K562 (cell line): ENCODE results near the gene KCTD11. TPM values are rescaled to one million over a fixed set of nuclear protein-coding genes. Genes with fewer than 3 reads are reported as not detected.
A peak's percentile ranks its signal among the peaks of the same experiment; 100 is the strongest.

ENCODE experiments used
- NFRKB ChIP-seq: fragments of 450-650 bp; IDR thresholded peaks from 2 replicates; pipeline ENCODE4 v1.6.1; 2016; ENCODE audit warnings: low read depth
- polyA plus RNA-seq, 8 experiments: library from polyadenylated mRNA; depleted of rRNA in 4 of 8; stranded (reverse) in 5 of 8; unstranded in 3 of 8; fragments of >200 nt; fragmentation: Nextera tagmentation in 2 of 8; fragmentation: Illumina TruSeq in 1 of 8; extraction: Ambion mirVana in 2 of 8; extraction: Trizol in 1 of 8; gene quantifications; 2 replicates each; pipeline versions ENCODE4 v1.2.1 to v1.2.3, GENCODE V29; 2011 to 2014; ENCODE audit warnings: inconsistent platforms in 1 of 8, missing spikeins in 1 of 8
- total RNA-seq, 7 experiments: library from RNA; depleted of rRNA in 6 of 7; stranded (reverse); fragments of >200 nt in 6 of 7; fragmentation: Illumina TruSeq in 2 of 7; extraction: Trizol in 2 of 7; gene quantifications; 2 replicates each; pipeline versions ENCODE4 v1.2.1 to v1.2.3, GENCODE V29; 2011 to 2021; ENCODE audit warnings: low replicate concordance in 1 of 7
- TF ChIP-seq, protein P1 (sequence below): fragments of 450-650 bp; IDR thresholded peaks from 2 replicates; pipeline ENCODE4 v1.6.1; 2016; ENCODE audit warnings: mild to moderate bottlenecking, moderate library complexity
- TF ChIP-seq, protein P2 (sequence below), 2 experiments: fragments of 450-650 bp; formaldehyde crosslinking in 1 of 2; IDR thresholded peaks; 2 replicates each; pipeline versions ENCODE4 v1.4.0 to v1.6.1; 2014 to 2020; ENCODE audit warnings: mild to moderate bottlenecking in 2 of 2, borderline replicate concordance in 1 of 2, low read depth in 1 of 2

Gene KCTD11
- total and polyA plus RNA-seq, 9 of the 15 experiments (the other 6 are each of a cell fraction or from before 2014, with no cell fraction given): 0.01 to 3.2 (median 2.5) TPM; not detected in 1

DNA sequence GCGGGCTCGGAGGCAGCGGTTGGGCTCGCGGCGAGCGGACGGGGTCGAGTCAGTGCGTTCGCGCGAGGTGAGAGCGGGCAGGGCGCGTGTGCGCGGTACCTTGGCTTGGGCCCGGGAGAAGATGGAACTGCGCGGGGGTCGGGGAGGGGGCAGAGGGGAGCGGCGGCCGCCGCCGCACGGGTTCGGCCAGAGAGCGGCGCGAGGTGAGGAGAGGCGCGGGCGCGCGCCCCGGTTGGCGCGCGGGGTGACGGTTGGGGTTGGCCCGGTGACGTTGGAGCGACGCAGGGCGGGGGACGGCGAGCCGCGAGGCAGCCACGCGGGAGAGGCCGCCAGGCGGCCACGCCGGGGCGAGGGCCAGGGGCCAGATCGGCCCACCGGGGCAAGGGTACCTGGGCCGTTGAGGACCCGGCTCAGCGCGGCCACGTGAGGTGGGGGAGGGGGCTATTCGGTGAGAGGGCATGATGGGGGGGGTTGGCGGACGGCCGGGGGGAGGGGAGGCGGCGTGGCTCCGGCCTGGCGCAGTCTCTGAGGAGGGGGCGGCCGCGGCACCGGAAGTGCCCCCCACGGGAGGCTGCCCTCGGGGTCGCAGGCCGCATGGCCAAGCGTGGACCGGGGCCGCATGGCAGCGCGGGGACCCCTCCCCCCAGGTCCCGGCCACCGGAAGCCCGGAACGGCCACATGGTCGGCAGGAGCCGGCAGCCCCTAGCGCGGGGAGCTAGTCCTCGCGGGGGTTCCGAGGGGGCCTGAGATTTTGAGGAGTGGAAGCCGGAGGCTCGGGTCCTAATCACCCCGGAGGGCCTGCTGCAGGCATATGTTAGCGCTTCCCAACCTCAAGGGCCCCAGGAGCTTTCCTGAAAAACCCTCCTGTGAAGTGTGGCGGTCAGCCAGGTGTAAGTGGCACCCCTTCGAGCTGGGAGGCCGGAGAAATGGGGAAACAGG lies 44.0 kb upstream of the KCTD11 start (continued):
- TF ChIP-seq, protein P1, sequence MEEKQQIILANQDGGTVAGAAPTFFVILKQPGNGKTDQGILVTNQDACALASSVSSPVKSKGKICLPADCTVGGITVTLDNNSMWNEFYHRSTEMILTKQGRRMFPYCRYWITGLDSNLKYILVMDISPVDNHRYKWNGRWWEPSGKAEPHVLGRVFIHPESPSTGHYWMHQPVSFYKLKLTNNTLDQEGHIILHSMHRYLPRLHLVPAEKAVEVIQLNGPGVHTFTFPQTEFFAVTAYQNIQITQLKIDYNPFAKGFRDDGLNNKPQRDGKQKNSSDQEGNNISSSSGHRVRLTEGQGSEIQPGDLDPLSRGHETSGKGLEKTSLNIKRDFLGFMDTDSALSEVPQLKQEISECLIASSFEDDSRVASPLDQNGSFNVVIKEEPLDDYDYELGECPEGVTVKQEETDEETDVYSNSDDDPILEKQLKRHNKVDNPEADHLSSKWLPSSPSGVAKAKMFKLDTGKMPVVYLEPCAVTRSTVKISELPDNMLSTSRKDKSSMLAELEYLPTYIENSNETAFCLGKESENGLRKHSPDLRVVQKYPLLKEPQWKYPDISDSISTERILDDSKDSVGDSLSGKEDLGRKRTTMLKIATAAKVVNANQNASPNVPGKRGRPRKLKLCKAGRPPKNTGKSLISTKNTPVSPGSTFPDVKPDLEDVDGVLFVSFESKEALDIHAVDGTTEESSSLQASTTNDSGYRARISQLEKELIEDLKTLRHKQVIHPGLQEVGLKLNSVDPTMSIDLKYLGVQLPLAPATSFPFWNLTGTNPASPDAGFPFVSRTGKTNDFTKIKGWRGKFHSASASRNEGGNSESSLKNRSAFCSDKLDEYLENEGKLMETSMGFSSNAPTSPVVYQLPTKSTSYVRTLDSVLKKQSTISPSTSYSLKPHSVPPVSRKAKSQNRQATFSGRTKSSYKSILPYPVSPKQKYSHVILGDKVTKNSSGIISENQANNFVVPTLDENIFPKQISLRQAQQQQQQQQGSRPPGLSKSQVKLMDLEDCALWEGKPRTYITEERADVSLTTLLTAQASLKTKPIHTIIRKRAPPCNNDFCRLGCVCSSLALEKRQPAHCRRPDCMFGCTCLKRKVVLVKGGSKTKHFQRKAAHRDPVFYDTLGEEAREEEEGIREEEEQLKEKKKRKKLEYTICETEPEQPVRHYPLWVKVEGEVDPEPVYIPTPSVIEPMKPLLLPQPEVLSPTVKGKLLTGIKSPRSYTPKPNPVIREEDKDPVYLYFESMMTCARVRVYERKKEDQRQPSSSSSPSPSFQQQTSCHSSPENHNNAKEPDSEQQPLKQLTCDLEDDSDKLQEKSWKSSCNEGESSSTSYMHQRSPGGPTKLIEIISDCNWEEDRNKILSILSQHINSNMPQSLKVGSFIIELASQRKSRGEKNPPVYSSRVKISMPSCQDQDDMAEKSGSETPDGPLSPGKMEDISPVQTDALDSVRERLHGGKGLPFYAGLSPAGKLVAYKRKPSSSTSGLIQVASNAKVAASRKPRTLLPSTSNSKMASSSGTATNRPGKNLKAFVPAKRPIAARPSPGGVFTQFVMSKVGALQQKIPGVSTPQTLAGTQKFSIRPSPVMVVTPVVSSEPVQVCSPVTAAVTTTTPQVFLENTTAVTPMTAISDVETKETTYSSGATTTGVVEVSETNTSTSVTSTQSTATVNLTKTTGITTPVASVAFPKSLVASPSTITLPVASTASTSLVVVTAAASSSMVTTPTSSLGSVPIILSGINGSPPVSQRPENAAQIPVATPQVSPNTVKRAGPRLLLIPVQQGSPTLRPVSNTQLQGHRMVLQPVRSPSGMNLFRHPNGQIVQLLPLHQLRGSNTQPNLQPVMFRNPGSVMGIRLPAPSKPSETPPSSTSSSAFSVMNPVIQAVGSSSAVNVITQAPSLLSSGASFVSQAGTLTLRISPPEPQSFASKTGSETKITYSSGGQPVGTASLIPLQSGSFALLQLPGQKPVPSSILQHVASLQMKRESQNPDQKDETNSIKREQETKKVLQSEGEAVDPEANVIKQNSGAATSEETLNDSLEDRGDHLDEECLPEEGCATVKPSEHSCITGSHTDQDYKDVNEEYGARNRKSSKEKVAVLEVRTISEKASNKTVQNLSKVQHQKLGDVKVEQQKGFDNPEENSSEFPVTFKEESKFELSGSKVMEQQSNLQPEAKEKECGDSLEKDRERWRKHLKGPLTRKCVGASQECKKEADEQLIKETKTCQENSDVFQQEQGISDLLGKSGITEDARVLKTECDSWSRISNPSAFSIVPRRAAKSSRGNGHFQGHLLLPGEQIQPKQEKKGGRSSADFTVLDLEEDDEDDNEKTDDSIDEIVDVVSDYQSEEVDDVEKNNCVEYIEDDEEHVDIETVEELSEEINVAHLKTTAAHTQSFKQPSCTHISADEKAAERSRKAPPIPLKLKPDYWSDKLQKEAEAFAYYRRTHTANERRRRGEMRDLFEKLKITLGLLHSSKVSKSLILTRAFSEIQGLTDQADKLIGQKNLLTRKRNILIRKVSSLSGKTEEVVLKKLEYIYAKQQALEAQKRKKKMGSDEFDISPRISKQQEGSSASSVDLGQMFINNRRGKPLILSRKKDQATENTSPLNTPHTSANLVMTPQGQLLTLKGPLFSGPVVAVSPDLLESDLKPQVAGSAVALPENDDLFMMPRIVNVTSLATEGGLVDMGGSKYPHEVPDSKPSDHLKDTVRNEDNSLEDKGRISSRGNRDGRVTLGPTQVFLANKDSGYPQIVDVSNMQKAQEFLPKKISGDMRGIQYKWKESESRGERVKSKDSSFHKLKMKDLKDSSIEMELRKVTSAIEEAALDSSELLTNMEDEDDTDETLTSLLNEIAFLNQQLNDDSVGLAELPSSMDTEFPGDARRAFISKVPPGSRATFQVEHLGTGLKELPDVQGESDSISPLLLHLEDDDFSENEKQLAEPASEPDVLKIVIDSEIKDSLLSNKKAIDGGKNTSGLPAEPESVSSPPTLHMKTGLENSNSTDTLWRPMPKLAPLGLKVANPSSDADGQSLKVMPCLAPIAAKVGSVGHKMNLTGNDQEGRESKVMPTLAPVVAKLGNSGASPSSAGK: 0 out of 2 replicates have a peak, but pooled peaks have one; percentile 16
- TF ChIP-seq NFRKB: 0 out of 2 replicates have a peak, but pooled peaks have one; percentile 51
- TF ChIP-seq, protein P2, sequence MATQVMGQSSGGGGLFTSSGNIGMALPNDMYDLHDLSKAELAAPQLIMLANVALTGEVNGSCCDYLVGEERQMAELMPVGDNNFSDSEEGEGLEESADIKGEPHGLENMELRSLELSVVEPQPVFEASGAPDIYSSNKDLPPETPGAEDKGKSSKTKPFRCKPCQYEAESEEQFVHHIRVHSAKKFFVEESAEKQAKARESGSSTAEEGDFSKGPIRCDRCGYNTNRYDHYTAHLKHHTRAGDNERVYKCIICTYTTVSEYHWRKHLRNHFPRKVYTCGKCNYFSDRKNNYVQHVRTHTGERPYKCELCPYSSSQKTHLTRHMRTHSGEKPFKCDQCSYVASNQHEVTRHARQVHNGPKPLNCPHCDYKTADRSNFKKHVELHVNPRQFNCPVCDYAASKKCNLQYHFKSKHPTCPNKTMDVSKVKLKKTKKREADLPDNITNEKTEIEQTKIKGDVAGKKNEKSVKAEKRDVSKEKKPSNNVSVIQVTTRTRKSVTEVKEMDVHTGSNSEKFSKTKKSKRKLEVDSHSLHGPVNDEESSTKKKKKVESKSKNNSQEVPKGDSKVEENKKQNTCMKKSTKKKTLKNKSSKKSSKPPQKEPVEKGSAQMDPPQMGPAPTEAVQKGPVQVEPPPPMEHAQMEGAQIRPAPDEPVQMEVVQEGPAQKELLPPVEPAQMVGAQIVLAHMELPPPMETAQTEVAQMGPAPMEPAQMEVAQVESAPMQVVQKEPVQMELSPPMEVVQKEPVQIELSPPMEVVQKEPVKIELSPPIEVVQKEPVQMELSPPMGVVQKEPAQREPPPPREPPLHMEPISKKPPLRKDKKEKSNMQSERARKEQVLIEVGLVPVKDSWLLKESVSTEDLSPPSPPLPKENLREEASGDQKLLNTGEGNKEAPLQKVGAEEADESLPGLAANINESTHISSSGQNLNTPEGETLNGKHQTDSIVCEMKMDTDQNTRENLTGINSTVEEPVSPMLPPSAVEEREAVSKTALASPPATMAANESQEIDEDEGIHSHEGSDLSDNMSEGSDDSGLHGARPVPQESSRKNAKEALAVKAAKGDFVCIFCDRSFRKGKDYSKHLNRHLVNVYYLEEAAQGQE (IDR thresholded peaks at IDR 0.05; ENCODE audit: borderline replicate concordance): no peak
- TF ChIP-seq, protein P2 (CRISPR knock-in tag; IDR thresholded peaks at IDR 0.05; ENCODE audit: low read depth): no peak
